Medulla oblongata (tissue), 1 donor: Measurements from ENCODE around the gene EGLN1.
A peak's percentile ranks its signal among the peaks of the same experiment; 100 is the strongest.
"Not testable (repeated sequence)": the region's sequence is repeated elsewhere in the genome, so short reads cannot be mapped to it uniquely, and the experiment has no call there.

Experiments
- DNase-seq: peaks from one replicate; pipeline ENCODE4 v3.0.0-alpha.2; 2015; ENCODE audit errors: extremely low spot score

EGLN1 gene

DNA sequence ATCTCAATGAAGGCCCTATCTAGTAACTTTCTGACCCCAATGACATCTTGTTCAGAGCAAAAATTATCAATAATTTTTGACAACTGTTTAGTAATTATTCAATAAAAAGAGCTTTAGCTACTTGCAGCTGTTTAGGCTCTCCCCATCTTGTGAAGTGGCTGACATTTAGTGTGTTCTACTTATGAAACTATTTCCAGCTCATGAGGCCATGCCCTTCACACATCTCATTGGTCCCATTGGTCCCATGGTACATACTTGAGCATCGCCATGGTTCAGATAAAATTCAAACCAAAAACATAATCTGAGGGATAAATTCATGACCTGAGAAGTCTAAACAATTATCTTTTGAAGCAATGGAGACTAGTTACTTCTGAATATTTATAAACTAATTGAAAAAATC is 59.8 kb downstream of the EGLN1 start:
- DNase-seq: no peak

DNA sequence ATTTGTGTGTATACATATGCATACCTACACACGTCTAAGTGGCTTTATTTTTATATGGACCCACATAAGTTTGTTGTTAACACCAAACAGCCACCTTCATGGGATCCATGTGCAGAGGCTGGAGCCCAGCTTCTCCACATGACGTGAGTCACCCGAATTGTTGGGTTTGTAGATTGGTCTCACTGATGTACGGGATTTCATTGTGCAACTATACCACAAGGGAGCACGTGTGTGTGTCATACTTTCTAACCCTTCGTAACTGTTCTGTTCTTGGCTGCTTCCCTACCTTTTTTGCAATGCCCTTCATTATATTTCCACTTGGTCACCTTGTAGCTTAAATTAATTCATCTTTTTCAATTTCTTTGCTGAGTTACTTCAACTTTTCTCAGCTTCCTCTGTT is 63.0 kb downstream of the EGLN1 start:
- no peak for DNase-seq

DNA sequence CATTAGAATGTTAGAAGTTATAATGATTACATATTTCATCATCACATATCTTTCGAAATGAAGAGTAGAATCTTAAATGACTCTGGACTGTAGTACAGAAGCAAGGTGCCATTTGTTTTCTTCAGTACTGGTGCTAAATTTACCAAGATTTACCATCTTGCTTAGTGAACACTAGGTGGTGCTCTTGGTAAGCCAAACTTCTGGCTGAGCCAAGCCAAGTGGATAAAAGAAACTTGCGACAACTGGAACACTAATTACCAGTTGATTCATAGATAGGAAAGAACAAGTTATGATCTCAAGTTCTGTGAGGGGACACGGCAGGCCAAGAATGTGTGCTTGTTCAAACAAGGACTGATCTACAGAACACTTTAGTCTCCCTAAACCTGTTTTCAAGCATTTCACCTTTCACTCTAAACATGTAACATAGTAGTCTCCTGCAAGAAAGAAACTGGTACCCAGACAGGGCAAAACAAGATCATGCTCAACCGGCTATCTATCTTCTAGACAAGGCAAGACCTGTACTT is 64.2 kb downstream of the EGLN1 start:
- peak; percentile 74 for DNase-seq

DNA sequence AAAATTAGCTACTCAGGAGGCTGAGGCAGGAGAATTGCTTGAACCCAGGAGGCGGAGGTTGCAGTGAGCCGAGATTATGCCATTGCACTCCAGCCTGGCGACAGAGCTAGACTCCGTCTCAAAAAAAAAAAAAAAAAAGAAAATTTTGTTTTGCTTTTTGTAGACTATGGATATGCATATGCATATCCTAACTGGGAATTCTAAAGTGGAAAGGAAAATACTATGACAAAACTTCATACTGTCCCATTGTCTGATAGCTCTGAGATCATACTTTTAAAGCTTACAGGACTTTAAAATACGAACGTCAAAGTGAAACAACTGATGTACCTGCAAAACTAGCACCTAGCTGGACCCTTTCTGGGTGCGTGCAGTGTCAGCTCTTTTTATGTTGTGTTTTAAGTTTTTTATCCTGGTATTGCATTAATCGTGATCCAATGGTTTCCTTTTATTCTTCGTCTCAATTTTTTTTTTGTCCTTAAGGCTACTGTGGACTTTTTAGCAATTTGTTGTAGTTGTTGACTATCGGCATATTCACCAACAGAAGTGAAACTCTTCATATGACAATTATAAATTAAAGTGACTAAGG is 64.8 kb downstream of the EGLN1 start:
- DNase-seq: no peak

DNA sequence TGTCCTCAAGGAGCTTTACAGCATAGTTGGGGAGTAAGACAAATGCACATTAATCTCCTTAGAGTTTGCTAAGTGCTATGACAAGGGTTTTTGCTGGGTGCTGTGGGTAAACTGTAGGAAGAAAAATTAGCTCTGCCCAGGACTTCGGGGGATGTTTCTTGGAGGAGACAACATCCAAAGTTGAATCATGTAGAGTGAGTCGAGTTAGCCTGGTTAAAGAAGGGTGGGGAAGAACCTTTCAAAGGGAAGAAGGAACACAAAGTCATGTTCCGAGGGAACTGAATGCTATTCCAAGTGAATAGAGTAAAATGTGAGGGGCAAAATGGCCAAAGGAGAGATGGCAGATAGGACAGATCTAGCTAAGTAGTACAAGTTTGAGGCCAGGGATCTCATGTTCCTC is 66.9 kb downstream of the EGLN1 start:
- no peak for DNase-seq

DNA sequence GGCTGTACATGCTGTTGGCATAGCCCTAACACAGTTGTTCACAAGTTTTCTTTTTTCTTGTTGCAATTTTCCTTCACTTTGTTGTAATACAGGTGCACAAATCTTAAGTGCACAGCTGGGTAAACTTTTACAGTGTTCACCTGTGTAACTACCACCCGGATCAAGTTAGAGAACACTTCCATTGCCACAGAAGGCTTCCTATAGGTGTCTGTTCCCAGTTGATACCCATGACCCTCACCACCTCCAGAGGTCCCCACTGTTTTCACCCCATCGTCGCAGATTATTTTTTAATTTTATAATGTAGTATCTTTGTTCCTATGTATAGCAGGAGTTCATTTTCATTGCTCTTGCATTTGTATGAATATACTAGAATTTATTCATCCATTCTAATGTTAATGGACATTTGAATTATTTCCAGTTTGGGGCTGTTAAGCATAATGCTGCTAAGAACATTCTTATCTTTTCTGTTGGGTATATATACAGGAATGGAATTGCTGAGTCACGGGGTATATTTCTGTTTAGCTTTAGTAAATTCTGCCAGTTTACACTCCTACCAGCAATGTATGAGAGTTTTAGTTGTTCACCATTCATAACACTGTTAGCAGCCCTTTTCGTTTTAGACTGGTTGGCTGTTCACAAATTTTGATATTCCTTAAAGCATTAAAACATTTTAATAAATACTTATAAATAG is 67.6 kb downstream of the EGLN1 start:
- no peak for DNase-seq

- no peak for DNase-seq
Observed at GRCh38 chr1:231353086-231353485, 69.0 kb downstream of the EGLN1 start.

DNA sequence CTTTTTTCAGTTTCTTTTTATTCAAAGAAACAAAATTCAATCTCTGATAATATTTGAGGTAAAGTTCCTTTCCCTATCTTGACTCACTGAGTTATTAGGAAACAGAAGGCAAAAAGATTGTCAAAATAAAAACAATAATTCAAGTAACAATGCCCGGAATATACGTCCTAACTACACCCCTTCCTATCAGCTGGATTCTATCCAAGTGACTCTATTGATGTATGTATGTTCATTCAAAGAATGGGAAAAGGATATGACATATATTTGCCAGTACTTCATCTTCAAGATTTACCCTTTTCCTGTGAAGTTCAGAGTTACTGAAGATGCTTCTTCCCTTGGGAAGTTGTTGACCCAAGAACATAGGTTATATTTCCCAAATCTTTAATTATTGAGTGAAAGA is 70.3 kb downstream of the EGLN1 start:
- no peak for DNase-seq

DNA sequence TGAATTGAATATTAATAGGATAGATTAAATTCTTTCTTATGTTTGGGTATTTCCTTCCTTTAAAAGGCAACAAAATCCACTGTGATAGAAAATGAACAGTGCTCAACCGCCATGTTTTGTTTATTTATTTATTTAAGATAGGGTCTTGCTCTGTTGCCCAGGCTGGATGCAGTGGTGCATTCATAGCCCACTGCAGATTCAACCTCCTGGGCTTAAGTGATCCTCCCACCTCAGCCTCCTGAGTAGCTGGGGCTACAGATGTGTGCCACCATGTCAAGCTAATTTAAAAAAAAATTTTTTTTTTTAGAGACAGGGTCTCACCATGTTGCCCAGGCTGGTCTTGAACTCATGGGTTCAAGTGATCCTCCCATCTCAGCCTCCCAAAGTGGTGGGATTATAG is 73.2 kb downstream of the EGLN1 start:
- not testable (repeated sequence) for DNase-seq

- DNase-seq: no peak
Observed at GRCh38 chr1:231348442-231348841, 73.6 kb downstream of the EGLN1 start.

DNA sequence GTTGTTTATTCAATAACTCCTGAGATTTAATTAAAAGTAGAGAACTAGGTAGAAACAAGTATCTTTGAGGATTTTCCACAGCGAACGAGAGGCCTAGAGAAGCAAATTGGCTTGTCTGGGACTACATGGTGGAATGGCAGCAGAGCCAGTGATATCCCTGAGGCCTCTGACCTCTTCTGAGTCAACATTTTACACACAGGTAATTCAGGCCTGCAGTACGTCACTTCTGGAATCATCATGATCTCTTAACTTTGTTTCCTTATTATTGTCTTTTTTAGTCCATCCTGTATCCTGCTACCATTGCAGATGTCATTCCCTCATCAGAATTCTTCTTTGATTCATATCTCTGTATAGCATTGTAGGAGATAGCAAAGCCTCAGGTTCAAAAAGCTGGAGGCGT is 74.1 kb downstream of the EGLN1 start:
- DNase-seq: no peak

DNA sequence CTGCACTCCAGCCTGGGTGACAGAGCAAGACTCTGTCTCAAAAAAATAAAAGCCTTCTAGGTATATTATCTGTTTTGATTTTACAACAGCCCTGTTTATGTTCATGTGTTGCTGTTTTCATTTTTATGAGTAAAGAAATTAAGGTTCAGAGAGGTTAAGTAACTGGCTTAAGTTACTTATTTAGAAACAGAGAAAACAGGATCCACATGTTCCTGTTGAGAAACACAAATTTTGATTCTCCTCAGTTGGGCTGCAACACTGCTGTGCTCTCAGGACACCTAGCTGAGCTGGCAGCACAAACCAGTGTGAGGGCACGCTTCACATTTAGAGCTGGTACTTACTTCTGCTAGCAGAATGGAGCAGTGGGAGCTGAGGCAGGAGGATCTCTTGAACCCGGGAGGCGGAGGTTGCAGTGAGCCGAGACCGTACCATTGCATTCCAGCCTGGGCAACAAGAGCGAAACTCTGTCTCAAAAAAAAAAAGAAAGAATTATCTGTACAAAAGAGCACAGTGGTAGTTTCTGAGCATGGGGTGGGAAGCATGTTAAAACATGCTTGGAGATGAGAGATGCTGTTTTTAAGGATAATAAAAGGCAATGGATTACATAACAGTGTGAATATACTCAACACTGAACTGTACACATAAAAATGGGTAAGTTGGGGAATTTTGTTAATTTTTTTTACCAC is 81.6 kb downstream of the EGLN1 start:
- DNase-seq: no peak

- peak; percentile 7 for DNase-seq
Observed at GRCh38 chr1:231338270-231339128, 83.6 kb downstream of the EGLN1 start, which contains the start of gene SPRTN. Gene SPRTN, plus strand, starts transcription at chr1:231338293. Its CDS starts 91 bp downstream, at chr1:231338384.

- peak; percentile 99 for DNase-seq
Observed at GRCh38 chr1:231337472-231338269, 84.4 kb downstream of the EGLN1 start, which contains the start of gene EXOC8. Gene EXOC8, minus strand, starts transcription at chr1:231337852. Its CDS starts 107 bp downstream, at chr1:231337745.

DNA sequence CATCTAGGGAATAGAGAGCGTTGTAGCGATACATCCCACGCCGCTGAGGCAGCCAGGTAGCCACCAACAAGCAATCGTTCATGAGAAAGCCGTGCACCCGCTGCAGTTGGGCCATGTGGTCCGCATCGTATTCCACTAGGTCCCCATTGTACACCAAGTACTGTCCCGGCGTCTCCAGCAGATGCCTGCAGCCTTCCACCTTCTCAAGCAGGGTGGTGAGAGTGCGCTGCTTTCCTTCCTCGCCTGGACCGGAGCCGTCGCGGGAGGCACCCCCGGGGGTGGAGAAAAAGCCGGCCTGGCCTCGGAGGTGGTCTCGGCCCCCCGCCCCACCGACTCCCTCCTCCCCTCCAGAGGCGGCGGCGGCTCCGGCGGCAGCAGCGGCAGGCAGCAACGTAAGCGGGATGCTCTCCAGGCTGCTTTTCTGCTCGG is 85.0 kb downstream of the EGLN1 start:
- peak; percentile 7 for DNase-seq

DNA sequence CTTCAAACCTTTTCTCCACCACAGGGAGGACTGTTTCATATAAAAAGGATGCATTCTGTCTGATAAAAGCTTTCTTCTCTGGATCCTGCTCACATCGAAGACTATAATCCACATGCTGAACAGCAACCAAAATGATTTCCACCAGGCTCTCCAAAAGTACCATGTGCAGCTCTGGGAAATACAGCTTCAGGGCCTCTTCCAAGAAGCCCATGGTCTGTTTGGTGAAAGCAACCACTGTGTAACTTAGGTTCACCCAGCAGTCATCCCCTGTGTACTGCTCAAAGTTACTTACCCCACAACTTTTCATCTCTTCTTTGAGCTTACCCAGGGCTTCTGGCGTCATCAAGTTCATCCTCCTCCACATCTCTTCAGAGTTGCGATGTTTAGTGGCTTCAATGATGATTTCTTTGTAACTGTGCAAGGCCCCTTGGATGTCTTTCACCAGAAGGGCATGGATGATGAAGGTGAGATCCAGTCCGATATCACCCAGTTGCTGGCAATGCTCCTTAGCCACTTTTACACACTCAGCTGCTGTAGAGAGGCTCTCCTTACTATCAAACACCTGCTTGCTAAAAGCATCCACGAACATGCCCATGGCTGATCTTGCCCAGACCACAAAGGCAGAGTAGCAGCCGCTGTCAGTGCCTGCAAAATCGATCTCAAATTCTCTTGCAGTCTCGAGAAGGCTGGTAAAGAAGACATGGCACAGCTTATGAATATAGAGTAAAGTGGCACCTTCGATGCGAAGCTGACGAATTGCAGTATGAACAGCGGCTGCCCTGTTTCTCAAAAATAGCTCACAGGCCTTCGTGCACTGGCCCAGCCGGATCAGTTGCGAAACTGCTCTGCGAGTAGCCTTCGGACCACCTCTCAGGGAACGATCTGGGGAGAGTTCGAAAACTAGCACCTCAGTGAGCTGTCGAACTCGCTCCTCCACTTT is 86.2 kb downstream of the EGLN1 start:
- no peak for DNase-seq

GRCh38 chr1:231334952-231335351 is 87.1 kb downstream of the EGLN1 start:
- DNase-seq: no peak

- no peak for DNase-seq
Observed at GRCh38 chr1:231334079-231334666, 87.9 kb downstream of the EGLN1 start.

- DNase-seq: no peak
Observed at GRCh38 chr1:231332761-231333160, 89.3 kb downstream of the EGLN1 start.
